Stimulated activated naive CD4-positive, alpha-beta T cell (primary cell): Measurements from ENCODE around the gene SLC1A2.
"Not testable (repeated sequence)": the region's sequence is repeated elsewhere in the genome, so short reads cannot be mapped to it uniquely, and the experiment has no call there.

Source experiments
- DNase-seq, 6 experiments: peaks; one replicate each; lab custom pipeline; 2025; lab: John Stamatoyannopoulos, UW

Gene SLC1A2

GRCh38 chr11:35242412-35243242, 176.7 kb downstream of the SLC1A2 start:
- peak in 3 of 6 experiments; percentile 6 to 26 (median 16) for DNase-seq

- DNase-seq: no peak
Observed at GRCh38 chr11:35241531-35241930, 177.8 kb downstream of the SLC1A2 start.

- DNase-seq: no peak
Observed at GRCh38 chr11:35241083-35241482, 178.3 kb downstream of the SLC1A2 start.

GRCh38 chr11:35239471-35240075, 179.8 kb downstream of the SLC1A2 start:
- DNase-seq: no peak

GRCh38 chr11:35238882-35239281, 180.5 kb downstream of the SLC1A2 start:
- DNase-seq: no peak

GRCh38 chr11:35237860-35238715, 181.3 kb downstream of the SLC1A2 start:
- DNase-seq: peak in 5 of 6 experiments; percentile 7 to 67 (median 24)

GRCh38 chr11:35237351-35237750, 182.0 kb downstream of the SLC1A2 start:
- DNase-seq: no peak

- no peak for DNase-seq
Observed at GRCh38 chr11:35236667-35237003, 182.7 kb downstream of the SLC1A2 start.

GRCh38 chr11:35235936-35236666, 183.3 kb downstream of the SLC1A2 start:
- peak; percentile 14 to 61 (median 38) for DNase-seq

- DNase-seq: no peak
Observed at GRCh38 chr11:35235498-35235897, 183.9 kb downstream of the SLC1A2 start.

- no peak for DNase-seq
Observed at GRCh38 chr11:35235157-35235468, 184.2 kb downstream of the SLC1A2 start.

GRCh38 chr11:35234460-35235156, 184.8 kb downstream of the SLC1A2 start:
- DNase-seq: no peak

GRCh38 chr11:35233518-35233917, 185.8 kb downstream of the SLC1A2 start:
- DNase-seq: no peak

GRCh38 chr11:35232891-35233330, 186.4 kb downstream of the SLC1A2 start:
- no peak for DNase-seq

GRCh38 chr11:35231076-35231860, 188.1 kb downstream of the SLC1A2 start:
- DNase-seq: no peak

- no peak for DNase-seq
Observed at GRCh38 chr11:35230388-35230787, 189.0 kb downstream of the SLC1A2 start.

- DNase-seq: no peak
Observed at GRCh38 chr11:35228328-35228725, 191.0 kb downstream of the SLC1A2 start.

- no peak for DNase-seq
Observed at GRCh38 chr11:35227576-35228327, 191.6 kb downstream of the SLC1A2 start.

- DNase-seq: not testable (repeated sequence)
Observed at GRCh38 chr11:35226756-35227155, 192.6 kb downstream of the SLC1A2 start.
